ENCODE measurements around the gene PBX1. TPM values are rescaled to one million over a fixed set of nuclear protein-coding genes. Genes with fewer than 3 reads are reported as not detected.

Gene PBX1
- total RNA-seq, 3 donors from 2014 or later = 64.5 to 126 (median 95.4) TPM

GRCh38 chr1:164785841-164786534 lies 227.0 kb downstream of the PBX1 start:
- TF ChIP-seq POLR2AphosphoS5 (IDR thresholded peaks at IDR 0.05) = no peak
- TF ChIP-seq CTCF (IDR thresholded peaks at IDR 0.05) = no peak
- TF ChIP-seq POLR2A (IDR thresholded peaks at IDR 0.05) = no peak
- intact Hi-C loops (cut with DNase I; ENCODE audit: low total_unique reads) = loop anchor here (10.0 kb wide), 1 partner anchor 231 kb away; the partner anchor contains the start of gene PBX1
- Histone ChIP-seq H3K27me3 (no peaks in the 10 kb centered on the region), H3K36me3 (no peaks in the 10 kb centered on the region), H3K4me1 (peaks cover 0 to 12% of the 10 kb centered on the region in 2 donors), H3K27ac (peak overlapping the region; percentile 81 to 83), H3K4me3 (no peak overlapping the region), H3K9me3 (no peaks in the 10 kb centered on the region)
- no peak for DNase-seq (ENCODE audit: low spot score in 2 of 2)

GRCh38 chr1:164786980-164787833 lies 228.2 kb downstream of the PBX1 start:
- no peaks in the 10 kb centered on the region for H3K36me3 ChIP-seq
- intact Hi-C loops (cut with DNase I; ENCODE audit: low total_unique reads) = loop anchor here (10.0 kb wide), 1 partner anchor 232 kb away; the partner anchor contains the start of gene PBX1
- H3K4me1 ChIP-seq = peaks cover 0 to 12% of the 10 kb centered on the region in 2 donors
- DNase-seq (ENCODE audit: low spot score in 2 of 2) = peak; percentile 80 to 87
- no peaks in the 10 kb centered on the region for H3K9me3 ChIP-seq
- H3K4me3 ChIP-seq = peak overlapping the region in 1 of 3 donors; percentile 36
- TF ChIP-seq POLR2A (IDR thresholded peaks at IDR 0.05) (no peak), CTCF (IDR thresholded peaks at IDR 0.05) (peak; percentile 90 to 95 (median 93)), POLR2AphosphoS5 (IDR thresholded peaks at IDR 0.05) (peak in 2 of 3 donors; percentile 41 to 59)
- H3K27me3 ChIP-seq = no peaks in the 10 kb centered on the region
- peak overlapping the region; percentile 81 to 83 for H3K27ac ChIP-seq

GRCh38 chr1:164787834-164788231 lies 228.8 kb downstream of the PBX1 start:
- H3K9me3 ChIP-seq = no peaks in the 10 kb centered on the region
- peaks cover 0 to 12% of the 10 kb centered on the region in 2 donors for H3K4me1 ChIP-seq
- H3K4me3 ChIP-seq = peak overlapping the region in 1 of 3 donors; percentile 36
- H3K27me3 ChIP-seq = no peaks in the 10 kb centered on the region
- TF ChIP-seq POLR2A (IDR thresholded peaks at IDR 0.05) (no peak), CTCF (IDR thresholded peaks at IDR 0.05) (no peak), POLR2AphosphoS5 (IDR thresholded peaks at IDR 0.05) (no peak)
- intact Hi-C loops (cut with DNase I; ENCODE audit: low total_unique reads) = loop anchor here (10.0 kb wide), 1 partner anchor 233 kb away; the partner anchor contains the start of gene PBX1
- H3K27ac ChIP-seq = peak overlapping the region; percentile 81 to 83
- no peak for DNase-seq (ENCODE audit: low spot score in 2 of 2)
- H3K36me3 ChIP-seq = no peaks in the 10 kb centered on the region

- peak overlapping the region; percentile 11 to 44 for H3K27ac ChIP-seq
- no peak for DNase-seq (ENCODE audit: low spot score in 2 of 2)
- no peak for TF ChIP-seq POLR2A (IDR thresholded peaks at IDR 0.05)
- no peak for TF ChIP-seq CTCF (IDR thresholded peaks at IDR 0.05)
- TF ChIP-seq POLR2AphosphoS5 (IDR thresholded peaks at IDR 0.05) = no peak
These were observed 231.1 kb downstream of the PBX1 start for GRCh38 chr1:164790081-164790480.

More at GRCh38 chr1:164790081-164790480, 231.1 kb downstream of the PBX1 start:
- Histone ChIP-seq H3K4me3 (no peak overlapping the region), H3K4me1 (peaks cover 4 to 12% of the 10 kb centered on the region in 2 donors), H3K36me3 (no peaks in the 10 kb centered on the region), H3K27me3 (no peaks in the 10 kb centered on the region), H3K9me3 (no peaks in the 10 kb centered on the region)
- intact Hi-C loops (cut with DNase I; ENCODE audit: low total_unique reads) = no loop called here

All from breast epithelium (tissue), 4 donors.